ENCODE measurements around the gene CSRNP3.

DNA sequence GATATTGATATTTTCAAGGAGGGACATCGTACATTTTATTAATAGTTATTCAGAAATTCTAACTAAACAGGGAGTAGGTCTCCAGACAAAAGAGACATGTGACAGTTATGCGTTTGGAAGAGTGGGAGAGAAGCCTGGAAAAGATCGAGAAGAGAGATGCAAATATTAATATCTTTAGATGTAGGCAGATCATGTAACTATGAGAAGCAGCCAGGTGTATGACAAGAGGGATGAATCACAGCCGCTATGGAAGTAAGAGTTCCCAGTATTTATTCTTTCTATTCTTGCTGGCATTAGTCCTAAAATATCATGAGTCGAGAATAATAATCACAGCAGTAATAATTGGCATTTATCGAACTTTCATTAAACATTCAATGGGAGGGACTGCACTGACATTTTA lies 140.2 kb downstream of the CSRNP3 start:
- no peak for TF ChIP-seq CTCF (IDR thresholded peaks at IDR 0.05; ENCODE audit: extremely low read depth in 1 of 2, insufficient read depth in 1 of 2, low read depth in 1 of 2, low read length in 2 of 2)
- TF ChIP-seq POLR2AphosphoS5 (IDR thresholded peaks at IDR 0.05; ENCODE audit: insufficient read depth, low read depth, low read length), result no peak
